ENCODE measurements around the gene SCAMP1. TPM values are rescaled to one million over a fixed set of nuclear protein-coding genes. Genes with fewer than 3 reads are reported as not detected.

SCAMP1 gene
- total RNA-seq, 1 donor from 2014 or later, result 51.8 TPM

GRCh38 chr5:78361631-78361993 is 1.2 kb downstream of the SCAMP1 start:
- Mint-ChIP-seq H3K4me3 (ENCODE audit: unreplicated experiment) (peak overlapping the region; percentile 88), H3K27ac (ENCODE audit: unreplicated experiment) (peak overlapping the region; percentile 87), H3K36me3 (ENCODE audit: low read depth) (peaks cover 7% of the 10 kb centered on the region), H3K9me3 (ENCODE audit: low read depth) (no peaks in the 10 kb centered on the region), H3K27me3 (ENCODE audit: low read depth) (no peaks in the 10 kb centered on the region), H3K4me1 (ENCODE audit: low read depth) (peaks cover 32% of the 10 kb centered on the region)
- no peak for DNase-seq (ENCODE audit: low spot score)
- TF ChIP-seq, protein P1, sequence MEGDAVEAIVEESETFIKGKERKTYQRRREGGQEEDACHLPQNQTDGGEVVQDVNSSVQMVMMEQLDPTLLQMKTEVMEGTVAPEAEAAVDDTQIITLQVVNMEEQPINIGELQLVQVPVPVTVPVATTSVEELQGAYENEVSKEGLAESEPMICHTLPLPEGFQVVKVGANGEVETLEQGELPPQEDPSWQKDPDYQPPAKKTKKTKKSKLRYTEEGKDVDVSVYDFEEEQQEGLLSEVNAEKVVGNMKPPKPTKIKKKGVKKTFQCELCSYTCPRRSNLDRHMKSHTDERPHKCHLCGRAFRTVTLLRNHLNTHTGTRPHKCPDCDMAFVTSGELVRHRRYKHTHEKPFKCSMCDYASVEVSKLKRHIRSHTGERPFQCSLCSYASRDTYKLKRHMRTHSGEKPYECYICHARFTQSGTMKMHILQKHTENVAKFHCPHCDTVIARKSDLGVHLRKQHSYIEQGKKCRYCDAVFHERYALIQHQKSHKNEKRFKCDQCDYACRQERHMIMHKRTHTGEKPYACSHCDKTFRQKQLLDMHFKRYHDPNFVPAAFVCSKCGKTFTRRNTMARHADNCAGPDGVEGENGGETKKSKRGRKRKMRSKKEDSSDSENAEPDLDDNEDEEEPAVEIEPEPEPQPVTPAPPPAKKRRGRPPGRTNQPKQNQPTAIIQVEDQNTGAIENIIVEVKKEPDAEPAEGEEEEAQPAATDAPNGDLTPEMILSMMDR (IDR thresholded peaks at IDR 0.05), result no peak

- TF ChIP-seq, protein P1 (IDR thresholded peaks at IDR 0.05), result no peak
- H3K4me3 Mint-ChIP-seq (ENCODE audit: unreplicated experiment), result peak overlapping the region; percentile 88
- H3K27me3 Mint-ChIP-seq (ENCODE audit: low read depth), result no peaks in the 10 kb centered on the region
- H3K4me1 Mint-ChIP-seq (ENCODE audit: low read depth), result peaks cover 32% of the 10 kb centered on the region
- H3K27ac Mint-ChIP-seq (ENCODE audit: unreplicated experiment), result no peak overlapping the region
- H3K9me3 Mint-ChIP-seq (ENCODE audit: low read depth), result no peaks in the 10 kb centered on the region
- H3K36me3 Mint-ChIP-seq (ENCODE audit: low read depth), result peaks cover 4% of the 10 kb centered on the region
- no peak for DNase-seq (ENCODE audit: low spot score)
These were observed 1.8 kb downstream of the SCAMP1 start for GRCh38 chr5:78362220-78362619.

- no peak for DNase-seq (ENCODE audit: low spot score)
- no peaks in the 10 kb centered on the region for H3K27me3 Mint-ChIP-seq (ENCODE audit: low read depth)
- no peaks in the 10 kb centered on the region for H3K9me3 Mint-ChIP-seq (ENCODE audit: low read depth)
- peaks cover 1% of the 10 kb centered on the region for H3K36me3 Mint-ChIP-seq (ENCODE audit: low read depth)
- TF ChIP-seq, protein P1 (IDR thresholded peaks at IDR 0.05), result peak; percentile 46
- H3K4me1 Mint-ChIP-seq (ENCODE audit: low read depth), result peaks cover 25% of the 10 kb centered on the region
- no peak overlapping the region for H3K27ac Mint-ChIP-seq (ENCODE audit: unreplicated experiment)
- H3K4me3 Mint-ChIP-seq (ENCODE audit: unreplicated experiment), result no peak overlapping the region
These were observed 3.6 kb downstream of the SCAMP1 start for GRCh38 chr5:78364005-78364404.

DNA sequence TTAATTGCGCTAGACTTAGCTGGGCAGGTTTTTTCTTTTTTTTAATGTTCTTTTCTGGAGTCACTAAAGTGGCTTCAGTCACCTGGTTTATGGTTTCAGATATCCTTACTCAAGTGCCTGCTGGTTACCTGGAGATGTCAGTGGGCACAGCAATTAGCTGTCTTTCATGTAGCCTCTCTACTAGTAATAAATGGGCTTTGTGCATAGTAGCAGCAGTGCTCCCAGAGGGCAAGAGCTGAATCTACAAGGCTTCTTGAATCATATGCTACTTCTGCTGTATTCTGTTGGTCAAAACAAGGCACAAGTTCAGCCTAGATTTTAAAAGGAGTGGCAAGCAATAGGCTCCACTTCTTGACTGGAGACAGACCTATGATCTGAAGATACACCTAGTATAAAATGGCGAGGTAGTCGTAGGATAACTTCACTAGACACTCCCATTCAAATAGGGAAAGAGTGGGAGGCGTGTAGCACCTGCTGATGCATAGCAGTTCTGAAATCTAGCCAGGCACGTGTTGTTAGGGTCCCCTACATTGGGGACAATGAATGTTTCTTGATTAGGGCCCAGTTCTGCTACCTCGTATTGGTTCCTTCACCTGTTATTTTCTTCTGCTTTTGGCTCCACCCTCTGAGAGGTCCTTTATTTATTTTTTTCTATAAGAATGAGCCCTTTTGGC is 7.0 kb downstream of the SCAMP1 start:
- Mint-ChIP-seq H3K9me3 (ENCODE audit: low read depth) (no peaks in the 10 kb centered on the region), H3K4me1 (ENCODE audit: low read depth) (peaks cover 4% of the 10 kb centered on the region), H3K36me3 (ENCODE audit: low read depth) (no peaks in the 10 kb centered on the region), H3K27me3 (ENCODE audit: low read depth) (no peaks in the 10 kb centered on the region), H3K4me3 (ENCODE audit: unreplicated experiment) (no peak overlapping the region), H3K27ac (ENCODE audit: unreplicated experiment) (no peak overlapping the region)
- DNase-seq (ENCODE audit: low spot score), result no peak
- TF ChIP-seq, protein P1 (IDR thresholded peaks at IDR 0.05), result peak; percentile 11

GRCh38 chr5:78369680-78370079 is 9.3 kb downstream of the SCAMP1 start:
- no peak for DNase-seq (ENCODE audit: low spot score)
- Mint-ChIP-seq H3K27me3 (ENCODE audit: low read depth) (no peaks in the 10 kb centered on the region), H3K4me1 (ENCODE audit: low read depth) (no peaks in the 10 kb centered on the region), H3K9me3 (ENCODE audit: low read depth) (no peaks in the 10 kb centered on the region), H3K36me3 (ENCODE audit: low read depth) (no peaks in the 10 kb centered on the region), H3K27ac (ENCODE audit: unreplicated experiment) (no peak overlapping the region), H3K4me3 (ENCODE audit: unreplicated experiment) (no peak overlapping the region)
- TF ChIP-seq, protein P1 (IDR thresholded peaks at IDR 0.05), result no peak
